Stimulated activated CD4-positive, alpha-beta T cell treated with anti-CD3 and anti-CD28 coated beads, Interleukin-15, amount 100 ng/mL, for 48 hours (primary cell): ENCODE data around the gene SFSWAP.
"Not testable (repeated sequence)": the region's sequence is repeated elsewhere in the genome, so short reads cannot be mapped to it uniquely, and the experiment has no call there.

Experiments used
- DNase-seq, 2 donors: peaks; one replicate each; pipeline ENCODE4 v3.0.0-alpha.2; 2020; ENCODE audit warnings: low read depth in 2 of 2

Gene SFSWAP

DNA sequence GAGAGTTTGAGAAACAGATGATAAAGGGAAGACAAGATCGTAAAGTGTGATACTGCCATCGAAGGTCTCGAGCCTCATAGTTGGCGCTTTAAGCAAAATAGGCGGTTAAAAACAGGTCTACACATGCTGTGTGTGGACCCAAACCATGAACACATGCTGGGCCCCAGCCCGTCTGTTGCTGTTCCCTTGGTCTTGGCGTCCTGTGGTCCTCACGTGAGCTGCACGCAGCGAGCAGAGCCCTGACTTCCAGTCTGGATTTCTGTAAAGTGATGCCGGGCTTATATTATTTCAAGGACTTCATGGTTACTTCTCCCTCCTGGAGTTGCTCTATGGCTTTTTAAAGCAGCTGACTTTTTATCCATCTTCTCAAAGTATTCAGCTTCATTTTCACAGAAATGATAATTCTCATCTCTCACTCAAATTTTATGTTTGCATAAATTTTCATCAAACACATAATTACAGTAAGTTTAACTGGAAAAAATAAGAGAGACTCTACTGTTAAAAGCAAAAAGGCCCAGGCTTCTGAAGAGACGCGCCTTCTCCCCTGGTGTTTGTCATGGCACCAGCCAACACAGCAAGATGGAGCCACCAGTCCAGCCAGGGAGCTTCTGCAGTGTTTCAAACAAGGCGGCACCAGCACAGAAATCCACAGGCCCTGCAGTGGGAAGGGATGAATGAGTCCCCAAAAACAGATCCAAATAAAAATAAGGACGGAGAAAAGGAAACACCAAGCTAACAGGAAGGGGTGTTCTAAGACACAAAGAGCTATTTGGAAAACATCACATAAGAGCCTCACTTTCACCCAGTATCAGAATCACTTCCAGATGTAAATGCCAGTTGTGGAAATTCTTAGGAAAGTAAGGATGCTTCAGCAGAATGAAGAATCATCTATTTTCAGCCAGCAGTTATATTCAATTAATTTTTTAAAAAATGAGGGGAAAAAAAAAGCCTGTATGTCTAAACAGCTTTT is 24.9 kb downstream of the SFSWAP start:
- no peak for DNase-seq

DNA sequence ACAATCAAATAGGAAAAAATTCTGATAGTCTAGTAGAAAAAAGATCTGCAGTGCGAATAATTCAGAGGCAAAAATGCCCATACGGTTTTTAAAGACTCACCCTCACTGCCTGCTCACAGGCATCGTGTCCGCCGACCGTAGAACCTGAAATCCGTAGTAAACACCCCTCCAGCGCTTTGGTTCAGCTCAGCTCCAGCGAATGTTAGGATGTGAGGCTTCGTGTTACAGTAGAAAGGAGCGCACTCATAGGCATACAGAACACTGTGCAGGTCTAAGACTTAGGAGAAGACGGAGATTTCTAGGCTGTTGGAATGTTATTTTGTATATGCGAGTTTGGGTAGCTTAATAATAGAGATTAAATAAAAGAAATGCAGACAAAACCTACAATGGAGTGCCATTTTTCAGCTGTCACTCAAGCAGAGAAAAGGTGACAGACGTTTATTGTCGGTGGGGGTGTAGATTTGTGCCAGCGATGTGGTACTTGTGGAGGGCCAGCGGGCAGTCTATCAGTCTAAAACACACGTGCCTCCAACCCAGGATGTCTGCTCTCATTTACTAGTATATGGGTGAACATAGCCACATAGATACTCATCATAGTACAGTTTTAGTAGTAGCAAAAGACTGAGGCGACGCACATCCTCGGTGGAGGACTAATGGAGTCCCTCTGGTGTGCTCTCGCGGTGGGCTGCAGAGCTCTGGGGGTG is 25.7 kb downstream of the SFSWAP start:
- DNase-seq = no peak

GRCh38 chr12:131737150-131737827 is 26.4 kb downstream of the SFSWAP start:
- no peak for DNase-seq

GRCh38 chr12:131738196-131738595 is 27.3 kb downstream of the SFSWAP start:
- DNase-seq = no peak

DNA sequence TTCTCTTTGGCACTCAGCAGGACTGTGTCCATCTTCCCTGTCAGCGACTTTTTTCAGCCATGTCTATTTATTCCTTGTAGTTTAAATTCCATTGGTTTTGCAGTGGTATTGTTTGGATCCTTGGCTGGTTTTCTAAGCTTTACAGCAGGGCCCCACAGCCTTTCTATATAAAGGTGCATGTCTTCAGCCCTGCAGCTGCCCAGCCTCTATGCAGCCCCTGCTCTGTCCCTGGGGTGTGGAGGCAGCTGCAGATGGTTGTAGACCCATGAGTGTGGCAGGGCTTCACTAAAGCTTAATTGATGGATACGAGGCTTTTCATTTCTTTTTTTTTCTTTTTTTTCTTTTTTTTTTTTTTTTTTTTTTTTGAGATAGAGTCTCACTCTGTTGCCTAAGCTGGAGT is 29.7 kb downstream of the SFSWAP start:
- no peak for DNase-seq

DNA sequence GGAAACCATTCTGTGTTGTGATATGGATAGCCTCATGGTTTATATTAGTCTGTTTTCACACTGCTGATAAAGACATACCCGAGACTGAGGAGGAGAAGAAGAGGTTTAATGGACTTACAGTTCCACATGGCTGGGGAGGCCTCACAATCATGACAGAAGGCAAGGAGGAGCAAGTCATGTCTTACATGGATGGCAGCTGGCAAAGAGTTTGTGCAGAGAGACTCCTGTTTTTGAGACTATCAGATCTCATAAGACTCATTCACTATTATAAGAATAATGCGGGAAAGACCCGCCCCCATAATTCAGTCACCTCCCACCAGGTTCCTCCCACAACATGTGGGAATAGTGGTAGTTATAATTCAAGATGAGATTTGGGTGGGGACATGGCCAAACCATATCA is 31.9 kb downstream of the SFSWAP start:
- not testable (repeated sequence) for DNase-seq

DNA sequence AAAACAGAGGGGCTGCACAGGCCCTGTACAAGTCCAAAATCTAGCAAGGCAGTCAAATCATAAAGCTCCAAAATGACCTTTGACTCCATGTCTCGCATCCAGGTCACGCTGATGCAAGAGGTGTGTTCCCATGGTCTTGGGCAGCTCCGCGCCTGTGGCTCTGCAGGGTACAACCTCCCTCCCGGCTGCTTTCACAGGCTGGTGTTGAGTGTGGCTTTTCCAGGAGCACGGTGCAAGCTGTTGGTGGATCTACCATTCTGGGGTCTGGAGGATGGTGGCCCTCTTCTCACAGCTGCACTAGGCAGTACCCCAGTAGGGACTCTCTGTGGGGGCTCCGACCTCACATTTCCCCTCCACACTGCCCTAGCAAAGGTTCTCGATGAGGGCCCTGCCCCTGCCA is 32.5 kb downstream of the SFSWAP start:
- not testable (repeated sequence) for DNase-seq

DNA sequence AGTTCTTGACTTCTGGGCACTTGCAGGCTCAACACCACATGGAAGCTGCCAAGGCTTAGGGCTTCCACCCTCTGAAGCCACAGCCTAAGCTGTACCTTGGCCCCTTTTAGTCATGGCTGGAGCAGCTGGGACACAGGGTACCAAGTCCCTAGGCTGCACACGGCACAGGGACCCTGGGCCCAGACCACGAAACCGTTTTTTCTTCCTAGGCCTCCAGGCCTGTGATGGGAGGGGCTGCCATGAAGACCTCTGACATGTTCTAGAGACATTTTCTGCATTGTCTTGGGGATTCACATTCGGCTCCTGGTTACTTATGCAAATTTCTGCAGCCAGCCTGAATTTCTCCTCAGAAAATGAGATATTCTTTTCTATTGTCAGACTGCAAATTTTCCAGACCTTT is 33.0 kb downstream of the SFSWAP start:
- DNase-seq = not testable (repeated sequence)

DNA sequence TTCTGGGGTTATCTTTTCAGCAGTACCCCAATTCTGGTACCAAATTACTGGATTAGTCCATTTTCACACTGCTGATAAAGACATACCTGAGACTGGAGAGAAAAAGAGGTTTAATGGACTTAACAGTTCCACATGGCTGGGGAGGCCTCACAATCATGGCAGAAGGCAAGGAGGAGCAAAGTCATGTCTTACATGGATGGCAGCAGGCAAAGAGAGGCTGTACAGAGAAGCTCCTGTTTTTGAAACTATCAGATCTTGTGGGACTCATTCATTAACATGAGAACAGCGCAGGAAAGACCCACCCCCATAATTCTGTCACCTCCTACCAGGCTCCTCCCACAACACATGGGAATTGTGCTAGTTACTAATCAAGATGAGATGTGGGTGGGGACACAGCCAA is 33.8 kb downstream of the SFSWAP start:
- DNase-seq = not testable (repeated sequence)

GRCh38 chr12:131745706-131746105 is 34.8 kb downstream of the SFSWAP start:
- no peak for DNase-seq

GRCh38 chr12:131747276-131748177 is 36.6 kb downstream of the SFSWAP start:
- DNase-seq = no peak

DNA sequence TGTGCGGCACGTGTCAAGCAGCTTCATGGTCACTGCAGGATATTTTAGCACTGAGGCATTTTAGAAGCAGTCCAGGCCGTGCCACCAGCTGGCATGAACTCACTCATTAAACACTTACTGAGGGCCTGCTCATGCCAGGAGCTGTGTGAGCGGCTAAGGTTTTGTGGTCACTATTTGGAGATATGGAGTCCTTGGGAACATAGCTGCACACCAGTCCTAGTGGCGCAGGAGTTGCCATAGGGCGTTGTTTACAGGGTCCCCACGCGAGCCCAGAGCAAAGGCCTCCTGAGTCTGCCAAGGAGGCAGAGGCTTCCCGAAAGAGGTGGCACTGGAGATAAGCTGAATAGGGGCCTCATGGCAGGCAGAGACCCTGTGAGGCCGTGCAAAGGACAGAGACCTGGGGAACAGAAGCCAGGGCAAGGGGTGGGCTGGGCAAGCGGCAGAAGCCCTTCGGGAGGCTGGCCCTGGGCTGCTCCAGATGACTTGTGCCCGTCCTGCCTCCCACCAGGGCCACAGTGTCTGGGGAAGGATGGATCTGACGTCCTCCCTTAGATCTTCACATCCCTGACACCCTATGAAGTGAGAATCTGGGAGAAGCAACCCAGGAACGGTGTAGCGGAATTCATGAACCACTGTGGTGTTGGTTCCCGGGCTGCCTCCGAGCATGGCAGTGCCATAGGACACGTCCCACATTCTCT is 38.9 kb downstream of the SFSWAP start:
- DNase-seq = no peak

- DNase-seq = no peak
These were observed 40.4 kb downstream of the SFSWAP start for GRCh38 chr12:131751335-131751734.

- no peak for DNase-seq
These were observed 41.6 kb downstream of the SFSWAP start for GRCh38 chr12:131752451-131752850.

DNA sequence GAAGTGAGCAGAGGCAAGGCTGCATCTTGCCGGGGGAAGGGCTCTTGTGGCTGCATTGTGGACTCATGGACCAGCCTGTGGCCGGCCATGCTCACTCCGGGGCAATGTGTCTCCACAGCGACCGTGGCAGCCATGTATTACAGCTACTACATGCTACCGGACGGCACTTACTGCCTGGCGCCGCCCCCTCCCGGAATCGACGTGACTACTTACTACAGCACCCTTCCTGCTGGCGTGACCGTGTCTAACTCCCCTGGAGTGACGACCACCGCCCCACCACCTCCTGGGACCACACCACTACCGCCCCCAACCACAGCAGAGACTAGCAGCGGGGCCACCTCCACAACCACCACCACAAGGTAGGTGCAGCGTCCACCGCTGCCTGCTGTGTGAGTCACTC is 42.1 kb downstream of the SFSWAP start:
- no peak for DNase-seq

DNA sequence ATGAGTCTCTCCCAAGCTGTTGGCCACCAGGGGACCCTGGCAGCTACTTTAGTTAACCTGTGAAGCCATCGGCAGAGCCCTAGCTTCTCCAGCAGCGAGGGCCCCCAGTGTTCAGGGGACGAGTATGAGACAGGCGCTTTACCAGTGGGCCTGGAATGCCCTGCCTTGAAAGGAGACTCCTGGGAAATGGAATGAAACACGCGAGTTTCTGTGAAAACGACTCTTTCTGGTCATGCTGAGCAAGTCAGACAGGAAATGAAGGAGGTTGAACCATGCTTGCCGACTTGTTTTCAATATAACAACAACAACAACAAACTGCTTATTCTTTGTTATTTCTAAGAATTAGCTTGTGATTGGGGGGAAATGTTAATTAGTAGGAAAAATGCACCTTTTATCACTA is 42.9 kb downstream of the SFSWAP start:
- no peak for DNase-seq

- DNase-seq = no peak
These were observed 43.3 kb downstream of the SFSWAP start for GRCh38 chr12:131754184-131754583.

- peak in 1 of 2 donors; percentile 11 for DNase-seq
These were observed 44.6 kb downstream of the SFSWAP start for GRCh38 chr12:131755305-131756113.

DNA sequence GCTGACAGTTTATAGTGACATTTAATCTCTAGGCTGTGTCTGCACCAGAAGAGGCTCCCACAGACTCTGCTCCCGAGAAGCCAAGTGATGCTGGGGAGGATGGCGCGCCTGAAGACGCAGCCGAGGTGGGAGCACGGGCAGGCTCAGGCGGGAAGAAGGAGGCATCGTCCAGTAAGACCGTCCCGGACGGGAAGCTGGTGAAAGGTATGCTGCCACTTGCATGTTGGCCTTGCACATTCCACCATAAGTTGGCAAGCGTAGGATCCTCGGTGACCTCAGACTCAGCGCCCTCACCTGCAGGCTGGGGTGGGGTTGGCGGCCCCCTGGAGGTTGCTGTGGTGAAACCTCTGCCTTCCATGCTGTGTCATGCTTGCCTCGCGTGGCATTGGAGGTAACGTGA is 45.6 kb downstream of the SFSWAP start:
- no peak for DNase-seq

DNA sequence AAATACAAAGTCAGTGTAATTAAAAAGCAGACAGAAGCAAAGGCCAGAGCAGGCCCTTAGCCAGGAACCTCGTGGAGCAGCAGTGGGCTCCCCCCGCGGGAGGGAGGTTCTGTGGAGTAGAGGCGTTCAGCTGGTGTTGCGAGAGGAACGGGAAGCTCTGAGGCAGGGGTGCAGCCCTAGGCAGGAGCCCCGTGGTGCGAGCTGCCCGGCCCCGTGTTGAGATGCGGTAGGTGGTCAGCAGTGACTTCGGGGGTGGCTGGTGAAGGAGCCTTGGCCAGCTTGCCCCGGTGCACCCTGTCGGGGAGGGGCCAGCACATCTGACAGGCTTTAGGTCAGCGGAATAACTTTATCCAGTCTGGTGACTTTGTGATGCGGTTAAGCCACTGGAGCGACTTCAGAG is 46.2 kb downstream of the SFSWAP start:
- no peak for DNase-seq
